Mucosa of rectum (tissue), 2 donors: ENCODE data around the gene NRF1.

Source experiments
- H3K27ac ChIP-seq, 2 donors: one replicate each; pipeline ENCODE4 v1.7.0; 2013; ENCODE audit warnings: inconsistent platforms in 2 of 2, low read depth in 2 of 2, low read length in 2 of 2
- H3K27me3 ChIP-seq, 2 donors: one replicate each; pipeline ENCODE4 v1.7.0; 2013; ENCODE audit warnings: low read length in 2 of 2; ENCODE audit not compliant: control insufficient read depth in 2 of 2, insufficient read depth in 2 of 2
- H3K36me3 ChIP-seq, 2 donors: one replicate each; pipeline ENCODE4 v1.7.0; 2013; ENCODE audit warnings: low read length in 2 of 2; ENCODE audit not compliant: control insufficient read depth in 2 of 2, insufficient read depth in 2 of 2
- H3K4me1 ChIP-seq, 2 donors: one replicate each; pipeline ENCODE4 v1.7.0; 2013; ENCODE audit warnings: low read length in 2 of 2, mild to moderate bottlenecking in 1 of 2; ENCODE audit not compliant: control insufficient read depth in 2 of 2, insufficient read depth in 2 of 2
- H3K4me3 ChIP-seq, 2 donors: one replicate each; pipeline ENCODE4 v1.7.0; 2013; ENCODE audit warnings: low read length in 2 of 2
- H3K9ac ChIP-seq, 2 donors: one replicate each; pipeline ENCODE4 v1.7.0; 2013; ENCODE audit warnings: low read length in 2 of 2, low read depth in 1 of 2, mild to moderate bottlenecking in 1 of 2
- H3K9me3 ChIP-seq, 2 donors: one replicate each; pipeline ENCODE4 v1.7.0; 2013; ENCODE audit warnings: low read length in 2 of 2; ENCODE audit not compliant: control insufficient read depth in 2 of 2
- donor health status: healthy.
- donor health status: Normal muscosa, but diverticular disease.

Gene NRF1

DNA sequence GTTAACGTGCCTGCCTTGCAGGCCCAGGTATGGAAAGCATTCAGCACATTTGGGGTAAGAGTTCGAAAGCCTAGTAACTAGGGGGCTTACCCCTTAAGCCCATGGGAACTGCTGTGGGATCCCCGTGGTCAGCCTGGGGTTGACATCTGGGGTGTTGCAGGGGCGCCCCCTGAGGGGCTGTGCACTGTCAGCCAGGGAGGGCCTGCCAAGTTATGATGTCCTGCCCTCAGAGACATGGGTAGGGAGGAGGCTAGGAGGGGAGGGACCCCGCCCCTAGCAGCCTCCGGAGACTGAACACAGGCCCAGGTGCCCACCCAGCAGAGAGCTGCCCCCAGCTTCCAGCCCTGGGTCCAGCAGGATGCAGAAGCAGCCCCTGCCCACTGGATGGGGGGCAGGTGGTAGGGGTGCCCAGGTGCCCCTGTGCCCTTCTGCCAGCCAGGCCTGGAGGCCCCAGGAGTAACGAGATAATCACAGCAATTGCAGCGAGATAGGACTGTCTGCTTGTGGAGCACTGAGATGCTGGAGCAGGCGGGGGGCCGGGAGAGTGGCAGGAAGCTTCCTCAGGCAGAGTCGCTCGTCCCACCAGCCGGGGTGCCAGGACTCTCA, 187.9 kb downstream of the NRF1 start:
- H3K4me1 ChIP-seq = no peaks in the 10 kb centered on the region
- no peaks in the 10 kb centered on the region for H3K9me3 ChIP-seq
- H3K27me3 ChIP-seq = peaks cover 0 to 3% of the 10 kb centered on the region in 2 donors
- H3K27ac ChIP-seq = no peak overlapping the region
- H3K4me3 ChIP-seq = no peak overlapping the region
- no peaks in the 10 kb centered on the region for H3K36me3 ChIP-seq
- no peak overlapping the region for H3K9ac ChIP-seq

DNA sequence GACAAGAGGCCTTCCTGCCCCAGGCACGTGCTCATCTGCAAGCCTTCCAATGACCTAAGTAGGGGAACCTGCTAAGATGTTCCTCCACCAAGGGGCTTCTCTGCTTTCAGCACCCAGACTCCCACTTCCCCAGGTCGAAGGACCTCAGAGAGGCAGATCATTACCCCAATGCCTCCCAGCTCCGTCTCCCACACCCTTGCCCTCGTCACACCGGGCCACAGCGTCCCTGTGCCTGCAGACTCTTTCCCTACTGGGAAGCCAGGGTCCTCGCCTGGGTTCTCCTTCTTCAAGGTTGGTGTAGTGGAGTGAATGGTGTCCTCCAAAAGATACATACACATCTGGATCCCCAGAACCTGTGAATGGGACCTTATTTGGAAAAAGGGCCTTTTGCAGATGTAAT, 189.4 kb downstream of the NRF1 start:
- Histone ChIP-seq H3K36me3 (no peaks in the 10 kb centered on the region), H3K9ac (no peak overlapping the region), H3K9me3 (no peaks in the 10 kb centered on the region), H3K4me1 (no peaks in the 10 kb centered on the region), H3K4me3 (no peak overlapping the region), H3K27ac (no peak overlapping the region), H3K27me3 (peaks cover 0 to 3% of the 10 kb centered on the region in 2 donors)

DNA sequence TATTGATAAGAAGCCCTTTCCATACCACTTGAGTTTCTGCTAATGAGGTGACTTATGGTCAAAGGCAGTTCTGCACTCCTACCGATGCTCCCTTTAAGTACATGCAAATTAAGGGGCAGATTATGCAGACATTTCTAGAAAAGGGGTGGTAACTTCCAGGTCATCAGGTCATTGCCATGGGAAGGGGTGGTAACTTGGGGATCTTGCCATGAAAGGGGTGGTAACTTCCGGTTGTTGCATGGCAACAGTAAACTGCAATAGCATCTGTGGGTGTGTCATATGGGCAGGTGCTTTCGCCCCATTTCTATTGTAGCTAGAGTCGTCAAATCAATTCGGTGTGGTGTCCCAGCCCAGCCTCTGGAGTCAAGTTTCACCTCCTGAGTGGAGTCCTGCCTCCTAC, 190.4 kb downstream of the NRF1 start:
- H3K27me3 ChIP-seq = peaks cover 0 to 3% of the 10 kb centered on the region in 2 donors
- H3K4me1 ChIP-seq = no peaks in the 10 kb centered on the region
- H3K4me3 ChIP-seq = no peak overlapping the region
- H3K9me3 ChIP-seq = no peaks in the 10 kb centered on the region
- H3K36me3 ChIP-seq = no peaks in the 10 kb centered on the region
- no peak overlapping the region for H3K9ac ChIP-seq
- no peak overlapping the region for H3K27ac ChIP-seq

DNA sequence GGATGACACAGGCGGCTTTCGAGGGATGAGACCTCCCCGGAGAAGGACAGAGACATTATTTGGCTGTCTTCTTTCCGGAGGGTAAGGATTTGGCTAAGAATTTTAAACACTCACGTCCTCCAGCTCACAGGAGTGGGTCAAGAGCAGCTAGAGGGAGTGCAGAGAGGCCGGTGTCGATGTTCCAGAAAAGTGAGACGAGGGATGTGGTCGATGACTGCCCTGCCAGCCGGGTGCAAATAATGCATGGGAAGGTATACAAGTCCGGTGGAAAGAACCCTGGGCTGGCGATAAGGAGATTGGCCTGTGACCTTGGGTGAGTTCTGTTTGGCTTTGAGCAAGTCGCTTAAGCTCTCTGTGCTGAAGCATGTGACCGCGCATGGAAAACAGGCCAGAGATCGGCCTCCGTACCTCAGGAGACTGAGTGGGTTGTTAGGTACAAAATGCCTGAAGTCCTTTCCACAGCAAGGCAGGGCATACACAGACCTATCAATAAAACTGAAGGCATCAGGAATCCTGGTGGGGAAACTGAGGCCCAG, 192.1 kb downstream of the NRF1 start:
- H3K9ac ChIP-seq = no peak overlapping the region
- no peaks in the 10 kb centered on the region for H3K36me3 ChIP-seq
- no peaks in the 10 kb centered on the region for H3K4me1 ChIP-seq

DNA sequence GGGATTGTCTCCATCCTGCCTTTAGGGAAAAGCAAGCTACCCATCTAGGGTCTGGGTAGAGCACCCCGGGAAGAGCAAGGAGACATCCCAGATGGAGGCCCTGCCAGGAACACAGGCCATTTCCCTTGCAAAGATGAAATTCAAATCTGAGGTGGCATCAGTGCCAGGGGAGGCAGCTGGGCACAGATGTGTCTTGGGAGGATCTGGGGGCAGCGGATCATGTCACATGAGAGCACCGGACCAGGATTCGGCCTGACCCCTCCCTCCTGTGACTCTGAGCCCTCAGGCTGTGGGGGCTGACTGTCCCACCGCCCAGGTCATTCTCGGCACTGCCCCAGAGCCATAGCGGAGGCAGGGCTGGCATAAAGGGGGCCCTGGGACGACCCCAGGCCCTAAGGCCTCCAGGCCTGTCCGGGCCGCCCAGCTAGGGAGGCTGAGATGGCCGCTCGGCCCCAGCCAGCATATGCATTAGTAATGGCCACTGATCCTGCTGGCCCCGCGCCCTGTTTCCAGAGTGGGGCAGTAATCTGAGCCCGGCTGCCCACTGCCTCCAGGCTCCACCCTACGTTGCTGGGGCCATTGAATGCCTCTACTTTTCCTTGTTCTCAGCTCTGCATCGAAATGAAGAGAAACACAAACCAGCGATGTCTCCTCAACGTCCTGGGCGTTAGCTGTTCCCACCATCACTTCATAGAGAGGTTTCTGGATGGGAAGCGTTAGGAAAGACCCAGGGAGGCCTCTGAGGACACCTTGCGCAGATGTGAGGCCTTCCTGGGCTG, 192.8 kb downstream of the NRF1 start:
- Histone ChIP-seq H3K36me3 (no peaks in the 10 kb centered on the region), H3K9me3 (no peaks in the 10 kb centered on the region), H3K27me3 (peaks cover 0 to 3% of the 10 kb centered on the region in 2 donors), H3K4me1 (no peaks in the 10 kb centered on the region), H3K27ac (no peak overlapping the region), H3K9ac (no peak overlapping the region), H3K4me3 (no peak overlapping the region)

More for the DNA sequence above, 192.1 kb downstream of the NRF1 start:
- H3K9me3 ChIP-seq = no peaks in the 10 kb centered on the region
- no peak overlapping the region for H3K27ac ChIP-seq
- peaks cover 0 to 3% of the 10 kb centered on the region in 2 donors for H3K27me3 ChIP-seq
- H3K4me3 ChIP-seq = no peak overlapping the region

DNA sequence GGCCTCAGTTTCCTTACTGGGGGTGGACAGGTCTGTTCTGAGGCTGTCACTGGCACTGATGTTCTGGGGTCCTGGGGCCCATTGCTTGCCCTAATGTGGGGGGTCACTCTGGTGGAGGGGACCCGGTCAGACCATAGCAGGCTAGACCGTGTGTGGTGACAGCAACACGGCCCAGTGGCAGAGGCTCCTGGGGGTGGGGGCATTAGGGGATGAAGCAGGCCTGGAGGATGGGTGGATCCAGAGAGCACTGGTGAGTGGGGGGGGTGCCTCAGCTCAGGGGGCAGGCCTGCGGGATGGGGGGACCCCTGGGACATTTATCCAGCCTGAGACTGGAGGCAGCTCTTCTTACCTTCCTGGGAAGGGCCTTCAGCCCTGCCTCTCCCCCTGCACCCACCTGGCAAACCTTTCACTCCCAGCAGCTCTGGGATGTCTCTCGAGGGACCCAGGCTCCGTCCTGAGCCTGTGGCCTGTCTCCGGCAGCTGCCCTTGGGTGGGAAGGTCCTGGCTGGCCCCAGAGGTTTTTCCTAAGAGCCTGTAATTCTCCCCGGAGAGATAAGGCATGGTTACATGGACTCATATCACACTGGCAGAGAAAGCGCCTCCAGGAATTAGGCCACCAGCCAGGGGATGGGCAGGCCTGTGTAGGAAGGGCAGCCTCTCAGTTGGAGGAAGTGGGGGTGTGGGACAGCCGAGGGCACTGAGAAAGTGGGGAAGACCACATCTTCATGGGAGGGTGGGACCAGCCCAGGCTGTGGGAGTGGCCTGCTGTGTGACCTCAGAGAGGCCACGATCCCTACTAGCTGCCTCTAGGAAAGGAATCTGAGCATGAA, 193.6 kb downstream of the NRF1 start:
- no peak overlapping the region for H3K9ac ChIP-seq
- peaks cover 0 to 3% of the 10 kb centered on the region in 2 donors for H3K27me3 ChIP-seq
- no peaks in the 10 kb centered on the region for H3K36me3 ChIP-seq
- no peak overlapping the region for H3K4me3 ChIP-seq
- H3K4me1 ChIP-seq = no peaks in the 10 kb centered on the region
- no peak overlapping the region for H3K27ac ChIP-seq
- no peaks in the 10 kb centered on the region for H3K9me3 ChIP-seq
